Type B pancreatic cell (in vitro differentiated cells): ENCODE data around the gene USP17L12. TPM values are rescaled to one million over a fixed set of nuclear protein-coding genes. Genes with fewer than 3 reads are reported as not detected.

Experiments used
- total RNA-seq: library from RNA; stranded (reverse); gene quantifications from 2 replicates; pipeline ENCODE4 v1.2.1, GENCODE V29; 2021; ENCODE audit warnings: low replicate concordance

The USP17L12 gene
- total RNA-seq, 1 donor from 2014 or later: not detected

Other genes with a start within 250 kb of the USP17L12 start
- not detected in 2 replicates for gene FAM90A26, start 49.7 kb upstream of the USP17L12 start, total RNA-seq
- not detected in 2 replicates for gene USP17L10, start 9.5 kb upstream of the USP17L12 start, total RNA-seq
- gene USP17L11, start 4.7 kb upstream of the USP17L12 start, total RNA-seq: not detected in 2 replicates
- gene USP17L13, start 4.7 kb downstream of the USP17L12 start, total RNA-seq: not detected in 2 replicates
- gene USP17L15, start 14.2 kb downstream of the USP17L12 start, total RNA-seq: not detected in 2 replicates
- not detected in 2 replicates for gene USP17L17, start 23.7 kb downstream of the USP17L12 start, total RNA-seq
- gene USP17L18, start 28.5 kb downstream of the USP17L12 start, total RNA-seq: not detected in 2 replicates
- gene USP17L19, start 33.2 kb downstream of the USP17L12 start, total RNA-seq: not detected in 2 replicates
- gene USP17L20, start 38.0 kb downstream of the USP17L12 start, total RNA-seq: not detected in 2 replicates
- gene USP17L21, start 42.7 kb downstream of the USP17L12 start, total RNA-seq: not detected in 2 replicates
- gene USP17L22, start 47.5 kb downstream of the USP17L12 start, total RNA-seq: not detected in 2 replicates
- gene USP17L24, start 105.0 kb downstream of the USP17L12 start, total RNA-seq: not detected in 2 replicates
- gene USP17L25, start 109.8 kb downstream of the USP17L12 start, total RNA-seq: not detected in 2 replicates
- not detected in 2 replicates for gene USP17L26, start 114.5 kb downstream of the USP17L12 start, total RNA-seq
- not detected in 2 replicates for gene USP17L5, start 119.3 kb downstream of the USP17L12 start, total RNA-seq
- not detected in 2 replicates for gene USP17L27, start 124.0 kb downstream of the USP17L12 start, total RNA-seq
- gene USP17L28, start 128.7 kb downstream of the USP17L12 start, total RNA-seq: not detected in 2 replicates
- gene USP17L29, start 133.5 kb downstream of the USP17L12 start, total RNA-seq: not detected in 2 replicates
- not detected in 2 replicates for gene USP17L30, start 143.0 kb downstream of the USP17L12 start, total RNA-seq
- gene DEFB131A, start 224.3 kb downstream of the USP17L12 start, total RNA-seq: not detected in 2 replicates